RWPE2 (cell line): ENCODE results near the gene UGGT2.
"Not testable (repeated sequence)": the region's sequence is repeated elsewhere in the genome, so short reads cannot be mapped to it uniquely, and the experiment has no call there.

Source experiments
- ATAC-seq: fragments of 200-7000 bp; cut with Tn5 transposase; 3 replicates; pipeline ENCODE4 v1.9.1; 2021; ENCODE audit warnings: low read depth
- DNase-seq: peaks from one replicate; pipeline ENCODE4 v3.0.0-alpha.2; 2020; ENCODE audit warnings: low spot score
- H3K27ac ChIP-seq: fragments of 450-650 bp; 2 replicates; pipeline ENCODE4 v1.5.1; 2017; ENCODE audit warnings: mild to moderate bottlenecking; ENCODE audit not compliant: poor library complexity, severe bottlenecking
- H3K27me3 ChIP-seq: fragments of 250-450 bp; sonication (Bioruptor Pico); 2 replicates; pipeline ENCODE4 v1.5.1; 2021; ENCODE audit warnings: mild to moderate bottlenecking, moderate library complexity; ENCODE audit not compliant: insufficient read depth, poor library complexity, severe bottlenecking
- H3K36me3 ChIP-seq: fragments of 250-450 bp; sonication (Bioruptor Pico); 2 replicates; pipeline ENCODE4 v1.5.1; 2020; ENCODE audit warnings: low read depth, mild to moderate bottlenecking, moderate library complexity
- H3K4me1 ChIP-seq: fragments of 250-450 bp; sonication (Bioruptor Pico); 2 replicates; pipeline ENCODE4 v1.5.1; 2021; ENCODE audit warnings: mild to moderate bottlenecking, moderate library complexity; ENCODE audit not compliant: insufficient read depth, poor library complexity, severe bottlenecking
- H3K4me3 ChIP-seq: fragments of 250-450 bp; sonication (Bioruptor Pico); 2 replicates; pipeline ENCODE4 v1.5.1; 2021; ENCODE audit warnings: mild to moderate bottlenecking, moderate library complexity; ENCODE audit not compliant: severe bottlenecking
- H3K9me3 ChIP-seq: fragments of 250-450 bp; sonication (Bioruptor Pico); 2 replicates; pipeline ENCODE4 v1.5.1; 2021; ENCODE audit warnings: mild to moderate bottlenecking, moderate library complexity; ENCODE audit not compliant: severe bottlenecking
- TF ChIP-seq, protein P1 (sequence below): fragments of 450-650 bp; IDR thresholded peaks from one replicate; pipeline ENCODE4 v1.5.1; 2017; ENCODE audit warnings: mild to moderate bottlenecking, moderate library complexity; ENCODE audit not compliant: poor library complexity, severe bottlenecking

Gene UGGT2

DNA sequence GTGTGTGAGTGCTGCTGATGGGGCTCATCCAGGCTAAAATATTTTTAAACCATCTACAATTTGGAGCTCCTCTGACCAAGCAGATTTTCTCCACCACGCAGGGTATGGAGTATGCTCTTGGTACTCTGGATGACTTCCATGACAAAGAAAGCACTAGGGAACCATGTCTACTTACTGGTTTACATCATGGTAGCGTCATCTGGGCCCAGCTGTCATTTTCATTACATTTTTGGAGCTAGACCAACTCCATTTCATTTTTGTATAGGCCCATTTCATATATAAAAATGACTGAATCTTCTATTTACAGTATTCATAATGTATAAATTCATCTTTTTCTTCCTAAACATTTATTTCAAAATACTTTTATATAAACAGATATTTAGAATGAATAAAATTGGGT is 191.9 kb downstream of the UGGT2 start:
- peaks cover 2% of the 10 kb centered on the region; the same call in 1 of the 2 replicates for H3K36me3 ChIP-seq
- no peak overlapping the region for H3K27ac ChIP-seq
- H3K4me3 ChIP-seq = no peak overlapping the region
- H3K9me3 ChIP-seq = no peaks in the 10 kb centered on the region
- no peaks in the 10 kb centered on the region for H3K27me3 ChIP-seq
- TF ChIP-seq, protein P1, sequence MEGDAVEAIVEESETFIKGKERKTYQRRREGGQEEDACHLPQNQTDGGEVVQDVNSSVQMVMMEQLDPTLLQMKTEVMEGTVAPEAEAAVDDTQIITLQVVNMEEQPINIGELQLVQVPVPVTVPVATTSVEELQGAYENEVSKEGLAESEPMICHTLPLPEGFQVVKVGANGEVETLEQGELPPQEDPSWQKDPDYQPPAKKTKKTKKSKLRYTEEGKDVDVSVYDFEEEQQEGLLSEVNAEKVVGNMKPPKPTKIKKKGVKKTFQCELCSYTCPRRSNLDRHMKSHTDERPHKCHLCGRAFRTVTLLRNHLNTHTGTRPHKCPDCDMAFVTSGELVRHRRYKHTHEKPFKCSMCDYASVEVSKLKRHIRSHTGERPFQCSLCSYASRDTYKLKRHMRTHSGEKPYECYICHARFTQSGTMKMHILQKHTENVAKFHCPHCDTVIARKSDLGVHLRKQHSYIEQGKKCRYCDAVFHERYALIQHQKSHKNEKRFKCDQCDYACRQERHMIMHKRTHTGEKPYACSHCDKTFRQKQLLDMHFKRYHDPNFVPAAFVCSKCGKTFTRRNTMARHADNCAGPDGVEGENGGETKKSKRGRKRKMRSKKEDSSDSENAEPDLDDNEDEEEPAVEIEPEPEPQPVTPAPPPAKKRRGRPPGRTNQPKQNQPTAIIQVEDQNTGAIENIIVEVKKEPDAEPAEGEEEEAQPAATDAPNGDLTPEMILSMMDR = no peak
- no peaks in the 10 kb centered on the region for H3K4me1 ChIP-seq
- ATAC-seq (no peak), DNase-seq (no peak)

DNA sequence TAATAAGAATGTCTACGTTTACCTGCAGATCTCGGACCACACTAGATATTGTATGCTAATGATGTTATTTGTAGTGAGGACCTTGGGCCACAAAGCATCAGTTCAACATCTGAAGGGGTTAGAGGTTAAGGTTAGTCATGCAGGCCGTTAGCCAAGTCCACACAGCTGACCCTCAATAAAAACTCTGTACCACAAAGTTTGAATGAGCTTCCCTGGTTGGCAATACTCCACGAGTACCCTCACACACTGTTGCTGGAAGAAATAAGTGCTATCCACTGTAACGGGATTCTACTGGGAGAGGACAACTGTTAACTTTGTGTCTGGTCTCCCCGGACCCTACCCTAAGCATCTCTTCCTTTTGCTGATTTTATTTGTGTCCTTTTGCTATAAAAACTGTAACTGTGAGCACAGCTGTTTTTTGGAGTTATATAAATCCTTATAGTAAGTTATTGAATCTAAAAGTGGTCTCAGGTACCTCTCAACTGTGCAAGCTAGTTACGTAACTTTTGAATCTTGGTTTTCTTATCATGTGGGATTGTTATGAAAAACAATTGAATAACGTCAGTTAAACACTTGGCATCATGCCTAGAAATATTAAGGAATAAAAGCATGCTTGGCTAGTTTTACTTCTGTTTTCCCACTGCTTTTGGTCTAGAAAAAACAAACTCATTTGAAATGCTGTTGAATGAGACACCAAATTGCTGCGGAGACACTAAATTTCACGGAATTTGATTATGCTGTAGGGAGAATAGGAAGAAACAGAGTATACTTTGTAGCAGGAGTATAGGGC is 194.7 kb downstream of the UGGT2 start:
- DNase-seq = no peak

DNA sequence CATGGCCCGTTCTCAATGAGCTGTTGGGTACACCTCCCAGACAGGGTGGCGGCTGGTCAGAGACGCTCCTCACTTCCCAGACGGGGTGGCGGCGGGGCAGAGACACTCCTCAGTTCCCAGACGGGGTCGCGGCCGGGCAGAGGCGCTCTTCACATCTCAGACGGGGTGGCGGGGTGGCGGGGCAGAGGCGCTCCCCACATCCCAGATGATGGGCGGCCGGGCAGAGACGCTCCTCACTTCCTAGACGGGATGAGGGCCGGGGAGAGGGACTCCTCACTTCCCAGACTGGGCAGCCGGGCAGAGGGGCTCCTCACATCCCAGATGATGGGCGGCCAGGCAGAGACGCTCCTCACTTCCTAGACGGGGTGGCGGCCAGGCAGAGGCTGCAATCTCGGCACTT is 207.5 kb downstream of the UGGT2 start:
- not testable (repeated sequence) for H3K9me3 ChIP-seq, H3K27ac ChIP-seq, H3K36me3 ChIP-seq, DNase-seq, H3K4me3 ChIP-seq, H3K4me1 ChIP-seq, H3K27me3 ChIP-seq, ATAC-seq

More for the DNA sequence above, 194.7 kb downstream of the UGGT2 start:
- TF ChIP-seq, protein P1 = no peak
- no peak for ATAC-seq
- 0 out of 2 replicates have a peak, but pooled peaks cover 13% of the 10 kb centered on the region for H3K36me3 ChIP-seq
- no peaks in the 10 kb centered on the region for H3K9me3 ChIP-seq
- no peaks in the 10 kb centered on the region for H3K27me3 ChIP-seq
- H3K27ac ChIP-seq = no peak overlapping the region
- H3K4me1 ChIP-seq = no peaks in the 10 kb centered on the region
- H3K4me3 ChIP-seq = no peak overlapping the region

DNA sequence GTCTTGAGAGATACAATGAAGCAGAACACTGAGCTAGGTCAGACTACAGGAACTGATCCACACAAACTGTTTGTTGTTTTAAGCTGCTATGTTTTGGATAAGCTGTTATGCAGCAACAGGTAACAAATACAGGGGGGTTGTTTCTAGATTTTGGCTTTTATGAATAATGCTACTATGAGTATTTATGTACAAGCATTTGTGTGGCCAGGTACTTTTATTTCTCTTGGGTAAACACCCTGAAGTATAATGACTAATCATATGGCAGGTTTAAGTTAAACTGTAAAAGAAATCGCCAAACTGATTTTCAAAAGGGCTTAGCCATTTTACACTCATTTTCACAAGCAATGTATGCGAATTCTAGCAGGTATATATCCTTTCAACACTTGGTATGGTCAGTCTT is 210.3 kb downstream of the UGGT2 start:
- no peak overlapping the region for H3K27ac ChIP-seq
- no peaks in the 10 kb centered on the region for H3K9me3 ChIP-seq
- ATAC-seq = no peak
- no peak for DNase-seq
- H3K4me3 ChIP-seq = no peak overlapping the region
- H3K36me3 ChIP-seq = no peaks in the 10 kb centered on the region
- no peaks in the 10 kb centered on the region for H3K27me3 ChIP-seq
- TF ChIP-seq, protein P1 = no peak
- H3K4me1 ChIP-seq = no peaks in the 10 kb centered on the region

DNA sequence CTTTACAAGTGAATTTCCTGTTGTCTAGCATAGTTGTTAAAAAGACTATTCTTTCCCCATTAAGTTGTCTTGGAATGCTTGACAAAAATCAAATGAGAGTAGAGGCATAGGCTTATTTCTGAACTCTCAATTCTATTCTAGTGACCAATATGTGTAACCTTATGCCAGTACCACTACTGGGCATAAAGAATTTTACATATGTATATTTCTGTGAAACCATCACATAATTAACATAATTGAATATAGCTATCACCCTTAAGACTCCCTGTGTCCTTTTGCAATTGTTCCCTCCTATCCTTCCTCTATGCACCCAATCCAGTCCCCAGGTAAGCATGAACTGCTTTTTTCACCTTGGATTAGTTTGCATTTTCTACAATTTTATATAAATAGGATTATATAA is 211.3 kb downstream of the UGGT2 start:
- no peaks in the 10 kb centered on the region for H3K9me3 ChIP-seq
- ATAC-seq (no peak), DNase-seq (no peak)
- H3K36me3 ChIP-seq = no peaks in the 10 kb centered on the region
- H3K27ac ChIP-seq = no peak overlapping the region
- no peaks in the 10 kb centered on the region for H3K27me3 ChIP-seq
- no peak overlapping the region for H3K4me3 ChIP-seq
- H3K4me1 ChIP-seq = no peaks in the 10 kb centered on the region
- TF ChIP-seq, protein P1 = no peak
